Stimulated activated CD4-positive, alpha-beta T cell treated with anti-CD3 and anti-CD28 coated beads, Interleukin-15, amount 100 ng/mL, for 48 hours (primary cell): ENCODE results near the gene ANKMY1.

ENCODE experiments used
- DNase-seq, 2 donors: peaks; one replicate each; pipeline ENCODE4 v3.0.0-alpha.2; 2020; ENCODE audit warnings: low read depth in 2 of 2

ANKMY1 gene

GRCh38 chr2:240448387-240449274, 109.2 kb downstream of the ANKMY1 start:
- DNase-seq = no peak

- DNase-seq = no peak
These were observed 109.9 kb downstream of the ANKMY1 start for GRCh38 chr2:240447934-240448333.

GRCh38 chr2:240447331-240447730, 110.5 kb downstream of the ANKMY1 start:
- DNase-seq = no peak

GRCh38 chr2:240446664-240447175, 111.1 kb downstream of the ANKMY1 start:
- DNase-seq = no peak

- no peak for DNase-seq
These were observed 111.7 kb downstream of the ANKMY1 start for GRCh38 chr2:240445961-240446663.

- DNase-seq = no peak
These were observed 113.3 kb downstream of the ANKMY1 start for GRCh38 chr2:240444464-240444863.

GRCh38 chr2:240443891-240444301, 113.9 kb downstream of the ANKMY1 start:
- no peak for DNase-seq

GRCh38 chr2:240442891-240443715, 114.7 kb downstream of the ANKMY1 start:
- no peak for DNase-seq

- DNase-seq = no peak
These were observed 115.8 kb downstream of the ANKMY1 start for GRCh38 chr2:240441993-240442411.

- DNase-seq = no peak
These were observed 116.3 kb downstream of the ANKMY1 start for GRCh38 chr2:240441326-240441992.

GRCh38 chr2:240440704-240441320, 117.0 kb downstream of the ANKMY1 start:
- DNase-seq = no peak

- no peak for DNase-seq
These were observed 117.5 kb downstream of the ANKMY1 start for GRCh38 chr2:240440251-240440650.

- DNase-seq = no peak
These were observed 118.1 kb downstream of the ANKMY1 start for GRCh38 chr2:240439698-240440151.

GRCh38 chr2:240438810-240439697, 118.7 kb downstream of the ANKMY1 start:
- DNase-seq = no peak

GRCh38 chr2:240437861-240438809, 119.7 kb downstream of the ANKMY1 start:
- DNase-seq = peak; percentile 23 to 51

- no peak for DNase-seq
These were observed 120.3 kb downstream of the ANKMY1 start for GRCh38 chr2:240437551-240437860.

GRCh38 chr2:240436683-240437550, 120.9 kb downstream of the ANKMY1 start:
- no peak for DNase-seq
